K562 (cell line): ENCODE results near the gene FRMD4B. TPM values are rescaled to one million over a fixed set of nuclear protein-coding genes. Genes with fewer than 3 reads are reported as not detected.

ENCODE experiments used
- CHD7 ChIP-seq: fragments of 200-600 bp; sonication (generic); IDR thresholded peaks from one replicate; pipeline ENCODE4 v1.6.1; 2012; ENCODE audit warnings: mild to moderate bottlenecking, low read depth, low read length, inconsistent platforms
- IRF9 ChIP-seq: fragments of 450-650 bp; IDR thresholded peaks from 2 replicates; pipeline ENCODE4 v1.6.1; 2016; ENCODE audit warnings: missing biosample characterization, missing genetic modification characterization
- NUFIP1 ChIP-seq: fragments of 450-650 bp; IDR thresholded peaks from 2 replicates; pipeline ENCODE4 v1.6.1; 2018; ENCODE audit not compliant: partially characterized antibody
- SMARCA4 ChIP-seq: fragments of 450-650 bp; IDR thresholded peaks from 2 replicates; pipeline ENCODE4 v1.6.1; 2016
- SRF ChIP-seq, 2 experiments: fragments of 250-450, 450-650 bp in 1 of 2; sonication (Bioruptor Pico) in 1 of 2; sonication (generic) in 1 of 2; formaldehyde crosslinking; IDR thresholded peaks; 2 replicates each; pipeline versions ENCODE4 v1.5.0 to v1.5.1; 2020 to 2022; ENCODE audit warnings: mild to moderate bottlenecking in 1 of 2, missing genetic modification reagents in 1 of 2
- polyA plus RNA-seq, 8 experiments: library from polyadenylated mRNA; depleted of rRNA in 4 of 8; stranded (reverse) in 5 of 8; unstranded in 3 of 8; fragments of >200 nt; fragmentation: Nextera tagmentation in 2 of 8; fragmentation: Illumina TruSeq in 1 of 8; extraction: Ambion mirVana in 2 of 8; extraction: Trizol in 1 of 8; gene quantifications; 2 replicates each; pipeline versions ENCODE4 v1.2.1 to v1.2.3, GENCODE V29; 2011 to 2014; ENCODE audit warnings: inconsistent platforms in 1 of 8, missing spikeins in 1 of 8
- total RNA-seq, 7 experiments: library from RNA; depleted of rRNA in 6 of 7; stranded (reverse); fragments of >200 nt in 6 of 7; fragmentation: Illumina TruSeq in 2 of 7; extraction: Trizol in 2 of 7; gene quantifications; 2 replicates each; pipeline versions ENCODE4 v1.2.1 to v1.2.3, GENCODE V29; 2011 to 2021; ENCODE audit warnings: low replicate concordance in 1 of 7

FRMD4B gene
- total and polyA plus RNA-seq, 9 of the 15 experiments (the other 6 are each of a cell fraction or from before 2014, with no cell fraction given): 0.03 to 0.09 (median 0.04) TPM; not detected in 3

- TF ChIP-seq CHD7 (no peak), SMARCA4 (no peak), IRF9 (tag) (no peak), NUFIP1 (no peak), SRF (CRISPR knock-in tag; IDR thresholded peaks at IDR 0.05) (no peak)
Measured at GRCh38 chr3:69294014-69294766, 91.7 kb downstream of the FRMD4B start (continued).
